Central memory CD8-positive, alpha-beta T cell (primary cell): ENCODE measurements around the gene CCNE1.
A peak's percentile ranks its signal among the peaks of the same experiment; 100 is the strongest.

Experiments used
- ATAC-seq: fragments of 150-1000 bp; cut with Tn5 transposase; replicated peaks from 2 replicates; pipeline ENCODE4 v1.10.0; 2022; ENCODE audit warnings: mild to moderate bottlenecking, moderate FRiP score, moderate number of reproducible peaks; ENCODE audit not compliant: poor library complexity, severe bottlenecking; ENCODE audit errors: extremely low read depth
- DNase-seq, 2 donors: peaks; one replicate each; pipeline ENCODE4 v3.0.0; 2021; ENCODE audit warnings: low spot score in 2 of 2
- H3K27ac Mint-ChIP-seq: one replicate; pipeline ENCODE4 v1.8.0; 2022; ENCODE audit warnings: low read depth, mild to moderate bottlenecking, moderate library complexity, mixed read lengths
- H3K27me3 Mint-ChIP-seq: one replicate; pipeline ENCODE4 v1.8.0; 2022; ENCODE audit warnings: mixed read lengths
- H3K36me3 Mint-ChIP-seq: one replicate; pipeline ENCODE4 v1.8.0; 2022; ENCODE audit warnings: mild to moderate bottlenecking, moderate library complexity, mixed read lengths; ENCODE audit not compliant: insufficient read depth
- H3K4me1 Mint-ChIP-seq: one replicate; pipeline ENCODE4 v1.8.0; 2022; ENCODE audit warnings: mixed read lengths
- H3K4me3 Mint-ChIP-seq: one replicate; pipeline ENCODE4 v1.8.0; 2022; ENCODE audit warnings: mild to moderate bottlenecking, moderate library complexity, mixed read lengths
- H3K9me3 Mint-ChIP-seq: one replicate; pipeline ENCODE4 v1.8.0; 2022; ENCODE audit warnings: mixed read lengths

CCNE1 gene

DNA sequence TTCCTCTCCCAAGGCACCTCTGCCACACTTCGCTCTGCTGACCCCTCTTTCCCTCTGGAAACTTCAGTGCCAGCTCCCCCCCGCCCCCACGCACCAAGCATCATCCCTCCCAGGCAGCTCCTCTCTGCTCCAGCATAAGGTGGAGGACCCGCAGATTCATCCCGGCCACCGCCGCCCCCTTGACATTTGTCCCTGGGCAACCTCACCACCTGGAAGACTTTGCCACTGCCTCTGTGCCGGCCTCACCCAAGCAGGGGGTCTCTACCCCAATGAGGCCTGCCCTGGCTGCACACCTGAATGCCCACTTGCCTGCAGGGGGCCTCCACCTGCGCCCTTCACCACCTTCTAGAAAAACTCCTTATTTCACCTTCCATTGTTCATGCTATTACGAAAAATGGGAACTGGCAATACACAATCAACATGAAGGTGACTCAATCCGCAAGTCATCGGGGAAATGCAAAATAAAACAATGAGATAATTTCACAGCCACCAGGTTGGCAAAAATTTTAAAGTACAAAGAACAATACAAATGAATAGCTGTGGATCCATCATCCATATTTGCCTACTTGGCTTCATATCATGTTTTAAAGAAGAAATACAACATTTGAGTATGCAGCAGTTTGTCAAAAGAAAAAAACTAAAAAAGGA is 21.9 kb downstream of the CCNE1 start:
- peaks cover 29% of the 10 kb centered on the region for H3K4me1 Mint-ChIP-seq
- H3K27me3 Mint-ChIP-seq = no peaks in the 10 kb centered on the region
- DNase-seq (no peak), ATAC-seq (no peak)
- H3K9me3 Mint-ChIP-seq = no peaks in the 10 kb centered on the region
- peak overlapping the region; percentile 61 for H3K27ac Mint-ChIP-seq
- H3K4me3 Mint-ChIP-seq = no peak overlapping the region
- H3K36me3 Mint-ChIP-seq = peaks cover 5% of the 10 kb centered on the region

DNA sequence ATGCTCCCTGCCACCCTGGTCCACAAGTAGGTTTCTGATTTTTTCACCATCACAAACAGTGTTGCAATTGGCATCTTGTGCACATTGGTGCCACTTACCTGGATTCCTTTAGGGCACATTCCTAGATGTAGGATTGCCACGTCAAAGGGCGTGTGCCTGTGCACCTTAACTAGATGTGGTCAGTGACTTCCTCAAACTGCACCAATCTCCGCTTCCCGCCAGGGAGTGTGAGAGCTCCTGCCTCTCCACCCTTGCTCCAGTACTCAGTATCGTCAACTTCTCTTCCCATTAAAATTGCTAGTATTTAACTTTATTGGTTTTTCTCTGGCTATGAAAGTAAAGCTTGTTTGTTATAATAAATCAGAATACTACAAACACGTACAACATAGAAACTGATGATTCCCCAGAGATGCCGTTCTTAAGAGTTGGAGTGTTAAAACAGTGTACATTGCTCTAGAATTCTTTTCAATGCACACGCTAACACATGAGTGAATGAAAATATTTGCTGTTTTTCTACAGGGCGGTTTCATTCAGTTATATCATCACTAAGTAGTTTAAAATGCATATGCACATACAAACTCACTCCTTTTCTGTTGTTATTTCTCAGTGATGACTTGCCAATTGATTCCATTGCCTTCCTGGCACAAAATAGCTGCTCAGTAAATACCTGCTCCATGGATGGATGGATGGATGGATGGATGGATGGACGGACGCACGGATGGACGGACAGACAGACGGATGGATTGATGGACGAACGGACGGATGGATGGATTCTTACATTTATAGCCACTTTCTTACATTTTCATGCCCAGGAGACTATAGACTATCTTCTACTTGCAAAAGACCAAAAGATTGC is 23.4 kb downstream of the CCNE1 start:
- H3K27me3 Mint-ChIP-seq = peaks cover 5% of the 10 kb centered on the region
- peaks cover 29% of the 10 kb centered on the region for H3K4me1 Mint-ChIP-seq
- no peaks in the 10 kb centered on the region for H3K9me3 Mint-ChIP-seq
- H3K4me3 Mint-ChIP-seq = no peak overlapping the region
- DNase-seq (no peak), ATAC-seq (no peak)
- H3K27ac Mint-ChIP-seq = no peak overlapping the region
- peaks cover 7% of the 10 kb centered on the region for H3K36me3 Mint-ChIP-seq

DNA sequence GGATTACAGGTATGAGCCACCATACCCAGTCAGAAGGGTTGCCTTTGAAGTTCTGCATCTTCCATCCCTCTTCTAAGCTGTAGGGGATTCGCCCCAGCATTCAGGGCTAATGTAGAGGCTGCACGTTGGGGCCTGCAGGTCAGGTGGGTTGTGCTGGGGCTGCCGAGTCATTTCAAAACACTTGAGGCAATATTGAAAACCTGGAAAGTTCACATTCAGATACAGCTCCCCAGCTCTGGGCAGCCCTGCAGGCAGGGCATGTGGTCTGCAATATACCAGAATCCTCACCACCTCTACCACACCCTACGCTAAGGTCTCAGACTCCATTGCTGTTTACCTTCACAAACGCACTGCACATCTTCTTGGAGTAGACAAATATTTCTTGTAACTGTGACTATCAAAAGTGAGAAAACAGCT is 24.6 kb downstream of the CCNE1 start:
- Mint-ChIP-seq H3K4me3 (no peak overlapping the region), H3K4me1 (peaks cover 20% of the 10 kb centered on the region), H3K27me3 (peaks cover 17% of the 10 kb centered on the region), H3K36me3 (peaks cover 4% of the 10 kb centered on the region), H3K9me3 (no peaks in the 10 kb centered on the region), H3K27ac (peak overlapping the region; percentile 13)
- no peak for ATAC-seq
- DNase-seq = no peak

DNA sequence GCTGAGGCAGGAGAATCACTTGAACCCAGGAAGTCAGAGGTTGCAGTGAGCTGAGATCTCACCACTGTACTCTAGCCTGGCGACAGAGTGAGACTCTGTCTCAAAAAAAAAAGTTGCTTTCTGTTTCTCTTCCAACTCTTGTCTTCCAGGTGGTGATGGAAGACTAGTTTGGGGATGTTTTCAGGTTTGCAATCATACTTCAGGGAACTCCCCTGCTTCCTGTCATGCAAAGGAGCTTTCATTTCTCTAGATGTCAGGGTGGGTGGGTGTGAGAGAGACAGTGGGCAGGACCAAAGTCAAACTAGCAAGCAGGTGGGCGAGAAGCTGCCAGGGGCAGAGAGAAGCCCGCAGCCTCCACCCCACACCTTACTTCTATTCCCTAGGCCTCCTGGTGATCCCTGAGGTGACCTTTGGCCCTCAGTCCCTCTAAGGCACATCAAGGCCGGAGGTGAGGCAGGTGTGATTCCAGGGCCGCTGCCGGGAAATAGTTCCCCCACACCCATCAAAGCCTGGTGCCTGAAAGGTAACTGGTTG is 25.7 kb downstream of the CCNE1 start:
- H3K4me3 Mint-ChIP-seq = peak overlapping the region; percentile 52
- peaks cover 2% of the 10 kb centered on the region for H3K36me3 Mint-ChIP-seq
- peaks cover 28% of the 10 kb centered on the region for H3K27me3 Mint-ChIP-seq

DNA sequence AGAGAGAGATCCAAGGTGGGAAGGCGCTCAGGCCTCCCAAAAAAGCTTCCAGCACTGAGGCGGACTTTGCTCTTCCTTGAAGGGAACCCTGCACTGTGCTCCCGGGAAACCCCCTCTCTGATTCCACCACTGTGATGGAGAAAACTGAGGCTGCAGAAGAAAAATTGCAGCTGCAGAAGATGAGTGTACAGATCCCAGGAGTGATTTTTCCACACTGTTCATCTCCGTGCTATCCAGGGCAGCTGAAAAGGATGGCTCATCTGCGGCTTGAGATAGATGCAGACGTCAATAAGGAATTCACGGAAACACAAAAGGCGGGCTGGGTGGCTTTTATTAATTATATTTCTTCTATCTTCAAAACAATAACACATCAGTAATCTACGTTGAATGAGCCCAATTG is 26.2 kb downstream of the CCNE1 start:
- DNase-seq = no peak
- Mint-ChIP-seq H3K36me3 (peaks cover 2% of the 10 kb centered on the region), H3K9me3 (no peaks in the 10 kb centered on the region), H3K4me1 (peaks cover 14% of the 10 kb centered on the region), H3K27me3 (peaks cover 30% of the 10 kb centered on the region), H3K4me3 (no peak overlapping the region), H3K27ac (no peak overlapping the region)
- ATAC-seq = no peak

More for the DNA sequence above, 25.7 kb downstream of the CCNE1 start:
- no peaks in the 10 kb centered on the region for H3K9me3 Mint-ChIP-seq
- peaks cover 14% of the 10 kb centered on the region for H3K4me1 Mint-ChIP-seq
- H3K27ac Mint-ChIP-seq = no peak overlapping the region
- DNase-seq (no peak), ATAC-seq (peak; percentile 81)

DNA sequence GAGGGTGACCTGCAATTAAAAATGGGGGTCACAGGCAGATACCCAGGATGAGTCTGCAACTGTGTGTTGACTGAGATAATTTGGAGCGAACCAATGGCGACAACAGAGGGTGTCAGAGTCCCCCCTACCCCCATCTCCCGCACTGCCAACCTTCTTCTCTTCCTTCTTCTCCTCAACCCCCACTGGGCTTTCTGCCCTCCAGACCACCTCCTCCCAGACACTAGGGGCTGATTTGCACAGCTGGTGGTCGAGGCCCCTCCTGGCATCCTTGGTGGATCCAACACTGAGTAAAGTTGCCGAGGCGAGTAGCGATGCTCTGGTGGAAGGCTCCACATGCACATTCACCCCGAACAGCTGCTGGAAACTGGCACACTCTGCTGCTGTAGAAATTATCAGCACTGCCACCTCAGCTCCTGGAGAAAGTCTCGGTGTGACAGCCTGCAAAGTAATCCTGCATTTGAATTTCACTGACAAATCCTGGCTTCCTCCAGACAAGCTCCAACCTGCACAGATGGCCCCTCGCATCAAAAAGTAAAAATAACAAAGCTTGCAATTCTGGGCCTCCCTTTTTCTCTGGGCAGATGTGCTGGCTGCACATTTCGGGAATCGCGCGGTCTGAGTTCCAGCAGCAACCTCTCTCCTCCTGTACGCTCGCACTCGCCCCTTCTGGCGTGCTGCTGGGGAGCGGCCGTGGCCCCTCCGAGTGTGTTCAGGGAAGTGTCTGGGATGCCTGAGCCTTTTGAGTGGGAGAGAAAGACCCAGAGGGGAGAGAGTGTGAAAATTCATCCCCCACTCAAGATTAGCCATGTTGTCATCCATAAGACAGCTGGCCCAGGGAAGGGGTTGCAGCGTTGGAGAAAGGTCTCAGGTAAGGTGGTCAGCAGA is 28.5 kb downstream of the CCNE1 start:
- H3K27ac Mint-ChIP-seq = no peak overlapping the region
- no peak for DNase-seq
- H3K27me3 Mint-ChIP-seq = peaks cover 30% of the 10 kb centered on the region

DNA sequence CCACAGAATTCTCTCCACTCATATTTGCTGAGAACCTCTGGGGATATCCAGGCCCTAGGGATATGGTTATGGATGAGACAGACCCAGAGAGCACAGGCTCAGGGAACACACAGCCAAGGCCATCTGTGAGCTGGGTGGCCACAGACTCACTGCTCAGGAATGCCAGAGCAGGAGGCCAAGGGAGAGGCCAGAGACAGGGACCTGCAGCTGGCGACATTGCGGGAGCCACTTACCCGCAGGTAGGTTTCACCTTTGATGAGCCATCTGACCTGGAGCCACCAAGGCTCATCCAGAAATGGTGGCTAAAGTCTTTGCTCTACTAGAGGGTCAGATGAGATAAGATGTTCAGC is 29.4 kb downstream of the CCNE1 start:
- H3K9me3 Mint-ChIP-seq = no peaks in the 10 kb centered on the region
- H3K27ac Mint-ChIP-seq = no peak overlapping the region
- peaks cover 30% of the 10 kb centered on the region for H3K27me3 Mint-ChIP-seq
- DNase-seq = no peak
- H3K36me3 Mint-ChIP-seq = peaks cover 7% of the 10 kb centered on the region
- no peak overlapping the region for H3K4me3 Mint-ChIP-seq
- H3K4me1 Mint-ChIP-seq = peaks cover 25% of the 10 kb centered on the region
- ATAC-seq = no peak

More for the DNA sequence above, 28.5 kb downstream of the CCNE1 start:
- no peak for ATAC-seq
- peaks cover 17% of the 10 kb centered on the region for H3K4me1 Mint-ChIP-seq
- peaks cover 6% of the 10 kb centered on the region for H3K36me3 Mint-ChIP-seq
- no peaks in the 10 kb centered on the region for H3K9me3 Mint-ChIP-seq
- H3K4me3 Mint-ChIP-seq = no peak overlapping the region

DNA sequence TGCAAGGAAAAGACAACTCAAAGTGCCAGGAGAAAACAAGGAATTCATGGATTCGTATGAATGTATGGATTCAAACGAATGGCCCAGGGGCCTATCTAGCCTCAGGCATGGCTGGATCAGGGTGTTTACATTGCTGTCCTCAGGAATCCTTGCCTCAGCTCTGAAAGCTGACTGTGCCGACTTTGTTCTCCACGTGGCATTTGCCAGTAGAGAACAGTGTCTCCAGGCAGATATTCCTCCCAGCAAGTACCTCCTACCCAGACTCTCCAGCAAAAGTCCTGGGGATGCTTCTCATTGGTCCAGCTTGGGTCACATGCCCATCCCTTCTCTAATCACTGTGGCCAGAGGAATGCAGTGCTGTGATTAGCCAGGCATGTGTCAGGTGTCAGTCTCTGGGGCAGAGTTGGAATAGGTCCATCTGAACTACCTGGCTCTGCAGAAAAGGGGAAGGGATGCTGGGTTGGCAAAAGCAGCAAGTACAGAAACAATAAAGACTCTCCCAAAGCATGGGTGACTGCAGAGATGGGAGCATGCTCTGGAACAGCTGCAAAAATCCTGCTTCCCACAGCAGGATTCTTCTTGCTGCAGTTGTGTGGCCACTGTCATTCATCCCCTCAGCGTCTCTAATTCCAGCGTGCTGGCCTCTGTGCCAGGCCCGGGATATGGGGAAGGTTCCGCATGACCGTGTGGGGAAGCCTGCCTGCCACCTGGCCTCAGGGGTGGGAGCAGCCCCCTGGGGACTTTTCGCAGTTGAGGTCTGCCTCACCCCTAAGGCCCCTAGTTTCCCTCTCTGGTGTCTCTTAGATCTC is 30.0 kb downstream of the CCNE1 start:
- Mint-ChIP-seq H3K4me3 (no peak overlapping the region), H3K27ac (no peak overlapping the region), H3K4me1 (peaks cover 21% of the 10 kb centered on the region)

DNA sequence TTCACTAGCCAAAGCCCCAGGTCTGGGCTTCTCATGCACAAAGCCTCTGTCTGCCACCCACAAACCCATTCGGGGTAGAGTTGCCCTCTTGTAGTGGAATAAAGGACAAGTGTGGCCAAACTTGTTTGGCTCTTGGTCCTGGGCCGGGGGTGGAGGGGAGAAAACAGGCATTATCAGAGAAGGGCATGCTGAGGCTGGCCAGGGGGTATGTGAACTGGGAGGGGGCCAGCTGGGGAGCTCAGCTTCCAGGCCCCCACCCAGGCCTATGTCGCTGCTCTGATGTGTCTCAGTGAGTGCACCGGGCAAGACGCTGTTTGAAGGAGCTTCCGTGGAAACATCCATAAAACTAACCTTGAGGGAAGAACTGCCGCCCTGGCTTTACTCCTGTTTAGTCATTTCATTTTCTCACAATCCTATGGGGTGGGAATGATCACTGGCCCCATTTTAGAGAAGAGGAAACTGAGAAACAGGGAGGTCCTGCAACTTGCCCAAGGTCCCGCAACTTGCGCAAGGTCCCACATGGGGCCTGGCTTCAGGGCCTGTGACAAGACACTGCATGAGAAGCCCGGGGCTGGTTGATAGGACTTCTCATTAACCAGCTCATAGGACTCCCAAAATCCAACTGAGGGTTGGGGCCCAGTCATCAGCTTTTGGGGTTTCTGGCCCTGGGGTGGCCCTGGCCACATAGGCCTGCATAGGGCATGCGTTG is 30.8 kb downstream of the CCNE1 start:
- H3K4me3 Mint-ChIP-seq = peak overlapping the region; percentile 9
- no peaks in the 10 kb centered on the region for H3K9me3 Mint-ChIP-seq
- H3K27ac Mint-ChIP-seq = no peak overlapping the region
- DNase-seq (no peak), ATAC-seq (no peak)
- H3K27me3 Mint-ChIP-seq = peaks cover 31% of the 10 kb centered on the region
- peaks cover 7% of the 10 kb centered on the region for H3K36me3 Mint-ChIP-seq
- peaks cover 12% of the 10 kb centered on the region for H3K4me1 Mint-ChIP-seq

More for the DNA sequence above, 30.0 kb downstream of the CCNE1 start:
- ATAC-seq (no peak), DNase-seq (no peak)
- H3K36me3 Mint-ChIP-seq = peaks cover 7% of the 10 kb centered on the region
- H3K9me3 Mint-ChIP-seq = no peaks in the 10 kb centered on the region
- H3K27me3 Mint-ChIP-seq = peaks cover 30% of the 10 kb centered on the region

DNA sequence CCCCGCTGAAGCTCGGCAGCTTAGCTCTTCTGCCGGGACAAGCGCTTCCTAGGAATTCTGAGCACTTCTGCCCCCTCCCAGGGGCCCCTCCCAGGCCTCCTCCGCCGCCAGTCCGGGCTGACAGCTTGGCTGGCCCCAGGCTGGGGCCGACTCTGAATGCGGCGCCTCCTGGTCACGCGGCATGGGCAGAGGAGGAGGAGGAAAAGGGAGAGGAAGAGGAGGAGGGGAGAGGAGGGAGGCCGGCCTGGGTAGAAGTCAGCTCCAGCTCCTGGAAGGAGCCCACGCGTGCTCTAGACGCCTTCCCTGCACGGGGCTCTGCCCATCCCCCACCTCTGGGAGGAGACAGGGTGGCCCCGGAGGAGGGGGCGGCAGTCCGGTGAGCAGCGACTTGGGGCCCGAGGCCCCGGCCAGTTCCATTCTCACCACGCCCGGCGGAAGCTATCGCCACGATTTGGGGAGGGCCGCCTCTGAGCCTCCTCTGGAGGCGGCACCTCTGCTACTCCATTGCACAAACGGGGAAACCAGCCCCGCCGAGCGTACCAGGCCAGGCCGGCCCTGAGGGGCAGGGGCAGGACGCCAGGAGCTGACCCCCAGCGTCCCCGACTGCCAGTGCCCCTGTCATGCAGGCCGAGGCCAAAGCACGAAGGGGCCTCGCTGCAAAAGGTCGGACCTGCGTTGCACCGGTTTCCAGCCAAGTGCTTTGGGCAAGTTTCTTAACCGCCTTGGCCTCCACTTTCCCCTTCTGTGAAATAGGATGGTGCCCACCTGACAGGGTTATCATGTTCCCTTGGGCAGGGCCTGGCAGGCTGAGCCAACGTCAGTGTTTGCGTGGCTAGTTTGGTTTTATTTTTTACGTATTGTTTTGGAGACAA is 31.6 kb downstream of the CCNE1 start:
- H3K4me3 Mint-ChIP-seq = peak overlapping the region; percentile 91

More for the DNA sequence above, 31.6 kb downstream of the CCNE1 start:
- no peak for ATAC-seq
- no peak for DNase-seq
- Mint-ChIP-seq H3K36me3 (peaks cover 7% of the 10 kb centered on the region), H3K27me3 (peaks cover 39% of the 10 kb centered on the region), H3K9me3 (no peaks in the 10 kb centered on the region), H3K27ac (no peak overlapping the region), H3K4me1 (peaks cover 11% of the 10 kb centered on the region)
